HK-2 (cell line): Measurements from ENCODE around the gene INTS11.

Experiments used
- DNase-seq: peaks from one replicate; pipeline ENCODE4 v3.0.0-alpha.2; 2018; ENCODE audit not compliant: unreplicated experiment

The INTS11 gene

GRCh38 chr1:1343811-1344421 is 19.5 kb upstream of the INTS11 start:
- DNase-seq = no peak

GRCh38 chr1:1342584-1343115 is 18.2 kb upstream of the INTS11 start:
- DNase-seq = no peak

GRCh38 chr1:1342061-1342562 is 17.7 kb upstream of the INTS11 start:
- DNase-seq = no peak

- no peak for DNase-seq
These were observed 17.1 kb upstream of the INTS11 start for GRCh38 chr1:1341549-1342021.

GRCh38 chr1:1340791-1341548 is 16.5 kb upstream of the INTS11 start:
- DNase-seq = no peak

- no peak for DNase-seq
These were observed 15.7 kb upstream of the INTS11 start for GRCh38 chr1:1340185-1340584.

GRCh38 chr1:1338278-1338677 is 13.8 kb upstream of the INTS11 start:
- DNase-seq = no peak

- no peak for DNase-seq
These were observed 13.3 kb upstream of the INTS11 start for GRCh38 chr1:1337793-1338147.

GRCh38 chr1:1336931-1337792 is 12.7 kb upstream of the INTS11 start:
- DNase-seq = no peak

GRCh38 chr1:1336446-1336845 is 12.0 kb upstream of the INTS11 start:
- DNase-seq = no peak

GRCh38 chr1:1335792-1336248 is 11.4 kb upstream of the INTS11 start:
- DNase-seq = no peak

- no peak for DNase-seq
These were observed 10.8 kb upstream of the INTS11 start for GRCh38 chr1:1335283-1335682.

GRCh38 chr1:1334835-1335234 is 10.4 kb upstream of the INTS11 start:
- DNase-seq = no peak

- DNase-seq = no peak
These were observed 9.2 kb upstream of the INTS11 start for GRCh38 chr1:1333551-1334241.

- DNase-seq = no peak
These were observed 8.5 kb upstream of the INTS11 start for GRCh38 chr1:1332774-1333480.

- DNase-seq = no peak
These were observed 7.7 kb upstream of the INTS11 start for GRCh38 chr1:1332031-1332755.

- no peak for DNase-seq
These were observed 6.9 kb upstream of the INTS11 start, which contains the start of gene TAS1R3 for GRCh38 chr1:1331068-1331965. TAS1R3 (plus strand) TSS chr1:1331280; CDS start chr1:1331346, 66 bp downstream.

- DNase-seq = no peak
These were observed 6.1 kb upstream of the INTS11 start for GRCh38 chr1:1330366-1331067.
